Mammary epithelial cell (primary cell): ENCODE data around the gene VSIR.

Experiments used
- CTCF ChIP-seq, 2 donors: IDR thresholded peaks in 1 of 2; conservative IDR thresholded peaks in 1 of 2; 2 replicates each; pipeline ENCODE4 v1.5.1; 2011 to 2012; ENCODE audit warnings: inconsistent platforms in 2 of 2, low read length in 2 of 2, mild to moderate bottlenecking in 2 of 2, control low read depth in 1 of 2, low read depth in 1 of 2; ENCODE audit not compliant: insufficient read depth in 1 of 2; ENCODE audit errors: extremely low read depth in 1 of 2
- EZH2 ChIP-seq: IDR thresholded peaks from 2 replicates; pipeline ENCODE4 v1.6.1; 2012; ENCODE audit warnings: low read length, inconsistent platforms, borderline replicate concordance

GRCh38 chr10:71754562-71754961 is 18.8 kb downstream of the VSIR start:
- TF ChIP-seq CTCF (conservative IDR thresholded peaks at IDR 0.05 in 1 of 2, IDR thresholded peaks at IDR 0.05 in 1 of 2; ENCODE audit: extremely low read depth in 1 of 2, insufficient read depth in 1 of 2, low read depth in 1 of 2, low read length in 2 of 2) (no peak), EZH2 (no peak)
